SK-MEL-5 (cell line): ENCODE data around the gene FLNC. TPM values are rescaled to one million over a fixed set of nuclear protein-coding genes. Genes with fewer than 3 reads are reported as not detected.

Experiments used
- DNase-seq: peaks from one replicate; pipeline ENCODE4 v3.0.0-alpha.2; 2016; ENCODE audit warnings: low read depth, low spot score
- in situ Hi-C: cut with HindIII; loops from 2 replicates; pipeline ENCODE4 v1.10.0; 2016; ENCODE audit warnings: low sequenced_read_pairs, high pct_unique_total_duplicates, low pct_unique_long_range_greater_than_20kb
- total RNA-seq: library from RNA; depleted of rRNA; stranded (reverse); fragments of >200 nt; shearing (Covaris generic); gene quantifications from 2 replicates; pipeline ENCODE4 v1.2.3, GENCODE V29; 2014

The FLNC gene
- total RNA-seq, 1 experiment from 2014 or later: 0.05 TPM

GRCh38 chr7:128800567-128800966 is 29.6 kb upstream of the FLNC start:
- no peak for DNase-seq
- in situ Hi-C loops: no loop called here

GRCh38 chr7:128801003-128801402 is 29.2 kb upstream of the FLNC start:
- in situ Hi-C loops: no loop called here
- DNase-seq: no peak

- no peak for DNase-seq
- in situ Hi-C loops: no loop called here
Measured at GRCh38 chr7:128801667-128802418, 28.4 kb upstream of the FLNC start.

GRCh38 chr7:128804484-128804883 is 25.7 kb upstream of the FLNC start:
- no peak for DNase-seq
- in situ Hi-C loops: no loop called here

- in situ Hi-C loops: no loop called here
- no peak for DNase-seq
Measured at GRCh38 chr7:128805225-128805624, 25.0 kb upstream of the FLNC start.

GRCh38 chr7:128807191-128807590 is 23.0 kb upstream of the FLNC start:
- no peak for DNase-seq
- in situ Hi-C loops: no loop called here

GRCh38 chr7:128809363-128809762 is 20.8 kb upstream of the FLNC start:
- in situ Hi-C loops: no loop called here
- no peak for DNase-seq

- in situ Hi-C loops: no loop called here
Measured at GRCh38 chr7:128810473-128810872, 19.7 kb upstream of the FLNC start.

GRCh38 chr7:128810997-128811396 is 19.2 kb upstream of the FLNC start:
- no peak for DNase-seq
- in situ Hi-C loops: no loop called here

More at GRCh38 chr7:128810473-128810872, 19.7 kb upstream of the FLNC start:
- no peak for DNase-seq

GRCh38 chr7:128811631-128812430 is 18.4 kb upstream of the FLNC start:
- in situ Hi-C loops: no loop called here
- DNase-seq: no peak

GRCh38 chr7:128812514-128813168 is 17.6 kb upstream of the FLNC start:
- in situ Hi-C loops: no loop called here

GRCh38 chr7:128814499-128814898 is 15.7 kb upstream of the FLNC start:
- in situ Hi-C loops: no loop called here
- DNase-seq: no peak

More at GRCh38 chr7:128812514-128813168, 17.6 kb upstream of the FLNC start:
- DNase-seq: no peak

GRCh38 chr7:128815289-128815942 is 14.8 kb upstream of the FLNC start:
- in situ Hi-C loops: no loop called here
- DNase-seq: no peak

GRCh38 chr7:128818694-128819093 is 11.5 kb upstream of the FLNC start:
- in situ Hi-C loops: no loop called here

GRCh38 chr7:128821724-128822123 is 8.5 kb upstream of the FLNC start:
- no peak for DNase-seq
- in situ Hi-C loops: no loop called here

More at GRCh38 chr7:128818694-128819093, 11.5 kb upstream of the FLNC start:
- no peak for DNase-seq

- in situ Hi-C loops: no loop called here
Measured at GRCh38 chr7:128826512-128826911, 3.7 kb upstream of the FLNC start.

GRCh38 chr7:128826916-128827247 is 3.3 kb upstream of the FLNC start:
- DNase-seq: no peak
- in situ Hi-C loops: no loop called here

More at GRCh38 chr7:128826512-128826911, 3.7 kb upstream of the FLNC start:
- DNase-seq: no peak
